SU-DHL-6 (cell line): ENCODE results near the gene ARHGAP40.

Source experiments
- CTCF ChIP-seq: fragments of 200-600 bp; sonication (generic); IDR thresholded peaks from one replicate; pipeline ENCODE4 v1.5.1; 2017; ENCODE audit warnings: antibody characterized with exemption, mild to moderate bottlenecking, low read length, moderate library complexity; ENCODE audit not compliant: insufficient read depth, poor library complexity, severe bottlenecking
- EZH2phosphoT487 ChIP-seq: fragments of 200-600 bp; sonication (generic), shearing (Covaris generic); conservative IDR thresholded peaks from 2 replicates; pipeline ENCODE4 v1.6.1; 2018; ENCODE audit warnings: mild to moderate bottlenecking, antibody characterized with exemption, low read length, moderate library complexity, mixed read lengths

- peak; percentile 81 for TF ChIP-seq CTCF
- TF ChIP-seq EZH2phosphoT487: no peak
Observed at GRCh38 chr20:38645980-38646858, 44.6 kb downstream of the ARHGAP40 start.
